Measurements from ENCODE around the gene EMID1.

EMID1 gene

GRCh38 chr22:29260031-29260560 is 54.4 kb downstream of the EMID1 start:
- TF ChIP-seq EP300 (IDR thresholded peaks at IDR 0.05; ENCODE audit: borderline replicate concordance): no peak

- TF ChIP-seq RAD21 (IDR thresholded peaks at IDR 0.05; ENCODE audit: low read depth): no peak
- no peak for TF ChIP-seq TAF1 (IDR thresholded peaks at IDR 0.05; ENCODE audit: low read depth)
- no peak for TF ChIP-seq USF1 (IDR thresholded peaks at IDR 0.05)
- TF ChIP-seq EP300 (IDR thresholded peaks at IDR 0.05; ENCODE audit: borderline replicate concordance): no peak
- TF ChIP-seq NFIC (IDR thresholded peaks at IDR 0.05): no peak
- TF ChIP-seq MAX (IDR thresholded peaks at IDR 0.05): no peak
- no peak for TF ChIP-seq FOXM1 (IDR thresholded peaks at IDR 0.05; ENCODE audit: borderline replicate concordance, low read depth)
- no peak for TF ChIP-seq REST (IDR thresholded peaks at IDR 0.05; ENCODE audit: low read depth)
- no peak for TF ChIP-seq CREB1 (IDR thresholded peaks at IDR 0.05; ENCODE audit: low read depth)
- TF ChIP-seq CEBPB (IDR thresholded peaks at IDR 0.05): no peak
- TF ChIP-seq ZBTB7A (IDR thresholded peaks at IDR 0.05; ENCODE audit: low read depth): no peak
- no peak for TF ChIP-seq TEAD4 (IDR thresholded peaks at IDR 0.05)
- TF ChIP-seq EGR1 (IDR thresholded peaks at IDR 0.05): no peak
- no peak for TF ChIP-seq YY1 (IDR thresholded peaks at IDR 0.05; ENCODE audit: low read depth)
Observed at GRCh38 chr22:29260601-29261315, 55.1 kb downstream of the EMID1 start.

- TF ChIP-seq MAX (IDR thresholded peaks at IDR 0.05): no peak
- no peak for TF ChIP-seq EP300 (IDR thresholded peaks at IDR 0.05; ENCODE audit: borderline replicate concordance)
- TF ChIP-seq TCF12 (IDR thresholded peaks at IDR 0.05; ENCODE audit: low read depth): no peak
- TF ChIP-seq TAF1 (IDR thresholded peaks at IDR 0.05; ENCODE audit: low read depth): no peak
- no peak for TF ChIP-seq TEAD4 (IDR thresholded peaks at IDR 0.05)
- TF ChIP-seq USF1 (IDR thresholded peaks at IDR 0.05): no peak
- no peak for TF ChIP-seq CREB1 (IDR thresholded peaks at IDR 0.05; ENCODE audit: low read depth)
- TF ChIP-seq CEBPB (IDR thresholded peaks at IDR 0.05): no peak
- TF ChIP-seq YY1 (IDR thresholded peaks at IDR 0.05; ENCODE audit: low read depth): no peak
- TF ChIP-seq RAD21 (IDR thresholded peaks at IDR 0.05; ENCODE audit: low read depth): no peak
- TF ChIP-seq ZBTB7A (IDR thresholded peaks at IDR 0.05; ENCODE audit: low read depth): no peak
- no peak for TF ChIP-seq REST (IDR thresholded peaks at IDR 0.05; ENCODE audit: low read depth)
- no peak for TF ChIP-seq NFIC (IDR thresholded peaks at IDR 0.05)
Observed at GRCh38 chr22:29263791-29264276, 58.1 kb downstream of the EMID1 start.

GRCh38 chr22:29265305-29265704 is 59.6 kb downstream of the EMID1 start:
- no peak for TF ChIP-seq REST (IDR thresholded peaks at IDR 0.05; ENCODE audit: low read depth)
- TF ChIP-seq ZBTB7A (IDR thresholded peaks at IDR 0.05; ENCODE audit: low read depth): no peak
- TF ChIP-seq FOXM1 (IDR thresholded peaks at IDR 0.05; ENCODE audit: borderline replicate concordance, low read depth): no peak
- no peak for TF ChIP-seq MAX (IDR thresholded peaks at IDR 0.05)
- TF ChIP-seq EGR1 (IDR thresholded peaks at IDR 0.05): no peak
- no peak for TF ChIP-seq TEAD4 (IDR thresholded peaks at IDR 0.05)
- no peak for TF ChIP-seq TCF12 (IDR thresholded peaks at IDR 0.05; ENCODE audit: low read depth)
- TF ChIP-seq EP300 (IDR thresholded peaks at IDR 0.05; ENCODE audit: borderline replicate concordance): no peak
- no peak for TF ChIP-seq TAF1 (IDR thresholded peaks at IDR 0.05; ENCODE audit: low read depth)
- no peak for TF ChIP-seq RAD21 (IDR thresholded peaks at IDR 0.05; ENCODE audit: low read depth)
- TF ChIP-seq YY1 (IDR thresholded peaks at IDR 0.05; ENCODE audit: low read depth): no peak
- no peak for TF ChIP-seq CREB1 (IDR thresholded peaks at IDR 0.05; ENCODE audit: low read depth)

Data from Ishikawa (cell line).